ENCODE data around the gene FOXI2. TPM values are rescaled to one million over a fixed set of nuclear protein-coding genes. Genes with fewer than 3 reads are reported as not detected.

The FOXI2 gene
- total RNA-seq: not detected in 2 replicates

DNA sequence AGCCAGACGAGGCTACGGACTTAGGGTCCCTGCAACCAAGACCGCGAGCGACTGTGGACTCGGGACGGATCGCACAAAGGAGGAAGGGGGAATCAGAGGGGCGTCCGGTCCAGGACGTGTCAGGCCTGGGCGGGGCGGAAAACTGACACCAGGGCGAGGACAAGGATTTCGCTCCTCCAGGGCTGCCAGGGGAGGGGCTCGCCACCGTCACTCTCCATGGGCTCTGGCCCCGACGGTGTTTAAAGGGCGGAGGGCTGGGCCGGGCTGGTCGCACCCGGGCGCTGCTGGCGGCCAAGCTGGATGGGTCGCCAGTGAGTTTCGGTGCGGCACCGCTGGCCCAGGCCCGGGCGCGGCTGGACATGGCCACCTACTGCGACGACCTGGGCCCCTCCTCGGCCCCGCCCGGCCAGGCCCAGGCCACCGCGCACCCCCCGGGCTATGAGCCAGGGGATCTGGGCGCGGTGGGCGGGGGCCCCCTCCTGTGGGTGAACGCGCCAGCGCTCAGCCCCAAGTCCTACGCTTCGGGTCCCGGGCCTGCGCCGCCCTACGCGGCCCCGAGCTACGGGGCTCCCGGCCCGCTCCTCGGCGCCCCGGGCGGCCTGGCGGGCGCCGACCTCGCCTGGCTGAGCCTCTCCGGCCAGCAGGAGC is at the start of gene FOXI2:
FOXI2 (plus strand) TSS at position 271 of the 648 bp plus-strand sequence; CDS start at position 360, 89 bp downstream.

Other genes with a start within 250 kb of the FOXI2 start
- not detected in 2 replicates for gene NPS, start 187.9 kb upstream of the FOXI2 start, total RNA-seq
- gene CLRN3, start 155.8 kb downstream of the FOXI2 start, total RNA-seq: not detected in 2 replicates
- 0.15 and 1.7 TPM in 2 replicates for gene PTPRE, start 169.9 kb downstream of the FOXI2 start, total RNA-seq

All from smooth muscle cell of trachea (primary cell).